GM12878 (cell line): ENCODE data around the gene SPCS3.

Experiments
- CTCF ChIP-seq, 3 experiments: IDR thresholded peaks in 2 of 3; conservative IDR thresholded peaks in 1 of 3; 2 replicates each; pipeline ENCODE4 v1.5.1; 2011; ENCODE audit warnings: low read depth in 3 of 3, low read length in 3 of 3, mild to moderate bottlenecking in 3 of 3, control low read depth in 2 of 3, moderate library complexity in 2 of 3, inconsistent platforms in 1 of 3, mixed read lengths in 1 of 3; ENCODE audit not compliant: control insufficient read depth in 2 of 3, insufficient read depth in 1 of 3; ENCODE audit errors: extremely low read depth in 1 of 3
- EZH2 ChIP-seq: IDR thresholded peaks from 2 replicates; pipeline ENCODE4 v1.6.1; 2012; ENCODE audit warnings: low read depth, mild to moderate bottlenecking, control low read depth, inconsistent platforms, low read length, borderline replicate concordance; ENCODE audit not compliant: control insufficient read depth
- MAX ChIP-seq: IDR thresholded peaks from 2 replicates; pipeline ENCODE4 v1.6.1; 2012; ENCODE audit warnings: low read depth, low read length, improper control_type of control experiment
- NRF1 ChIP-seq: conservative IDR thresholded peaks from 2 replicates; pipeline ENCODE4 v1.6.1; 2011; ENCODE audit warnings: mild to moderate bottlenecking, low read depth, low read length, improper control_type of control experiment
- POLR2AphosphoS2 ChIP-seq: IDR thresholded peaks from 2 replicates; pipeline ENCODE4 v1.6.1; 2011; ENCODE audit warnings: low read depth, mild to moderate bottlenecking, low read length, improper control_type of control experiment, moderate library complexity
- RAD21 ChIP-seq: IDR thresholded peaks from 2 replicates; pipeline ENCODE4 v1.6.1; 2011; ENCODE audit warnings: mild to moderate bottlenecking, low read depth, low read length, moderate library complexity; ENCODE audit not compliant: insufficient read depth

- TF ChIP-seq RAD21 (no peak), CTCF (IDR thresholded peaks at IDR 0.05 in 2 of 3, conservative IDR thresholded peaks at IDR 0.05 in 1 of 3; ENCODE audit: control insufficient read depth in 2 of 3, extremely low read depth in 1 of 3, insufficient read depth in 1 of 3, low read depth in 3 of 3, low read length in 3 of 3) (no peak), MAX (no peak), NRF1 (no peak), POLR2AphosphoS2 (no peak), EZH2 (no peak)
Observed at GRCh38 chr4:176309772-176310171, 10.0 kb upstream of the SPCS3 start.
